HG03378 (cell line): Measurements from ENCODE around the gene RIMBP2.

Experiments used
- ATAC-seq: cut with Tn5 transposase; IDR thresholded peaks from one replicate; pipeline ENCODE4 v1.9.1; 2021; ENCODE audit warnings: mild to moderate bottlenecking, moderate library complexity; ENCODE audit not compliant: unreplicated experiment

The RIMBP2 gene

DNA sequence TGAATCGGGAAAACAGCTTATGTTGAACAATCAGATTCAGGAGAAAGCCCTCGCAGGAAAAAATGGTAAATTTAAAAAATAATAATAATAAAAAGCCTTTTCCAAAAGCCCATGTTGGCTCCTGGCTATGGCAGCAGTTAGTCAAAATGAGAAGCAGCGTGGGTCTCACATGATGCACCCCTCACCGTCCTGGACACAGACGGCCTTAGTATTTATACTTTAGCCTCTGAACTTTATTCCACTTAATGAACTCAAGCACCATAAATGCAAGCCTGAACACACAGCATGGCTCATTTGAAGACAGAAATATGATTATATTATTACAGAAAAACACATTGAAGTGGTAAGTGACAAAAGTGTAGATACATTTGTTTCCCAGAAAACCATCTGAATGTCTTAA is 160.9 kb downstream of the RIMBP2 start:
- ATAC-seq = no peak

DNA sequence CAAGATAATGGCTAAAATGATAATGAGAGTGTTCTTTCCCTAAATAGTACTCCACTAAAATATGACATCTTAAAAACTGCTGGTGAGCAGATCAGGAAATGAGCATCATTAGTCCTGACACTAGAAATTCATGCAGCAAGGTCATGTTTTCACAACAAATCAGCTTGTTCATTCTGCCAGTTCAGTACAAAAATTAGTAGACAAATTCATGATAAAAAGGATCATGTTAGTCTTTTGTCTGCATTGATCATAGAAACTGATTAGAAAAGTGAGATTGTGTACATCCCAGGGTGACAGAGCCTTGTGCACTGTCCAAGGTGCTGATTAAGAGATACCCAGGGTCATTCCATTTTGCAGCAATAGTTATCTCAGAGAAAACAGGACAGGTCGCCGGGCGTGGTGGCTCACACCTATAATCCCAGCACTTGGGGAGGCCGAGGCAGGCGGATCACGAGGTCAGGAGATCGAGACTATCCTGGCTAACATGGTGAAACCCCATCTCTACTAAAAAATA is 163.6 kb downstream of the RIMBP2 start:
- no peak for ATAC-seq

DNA sequence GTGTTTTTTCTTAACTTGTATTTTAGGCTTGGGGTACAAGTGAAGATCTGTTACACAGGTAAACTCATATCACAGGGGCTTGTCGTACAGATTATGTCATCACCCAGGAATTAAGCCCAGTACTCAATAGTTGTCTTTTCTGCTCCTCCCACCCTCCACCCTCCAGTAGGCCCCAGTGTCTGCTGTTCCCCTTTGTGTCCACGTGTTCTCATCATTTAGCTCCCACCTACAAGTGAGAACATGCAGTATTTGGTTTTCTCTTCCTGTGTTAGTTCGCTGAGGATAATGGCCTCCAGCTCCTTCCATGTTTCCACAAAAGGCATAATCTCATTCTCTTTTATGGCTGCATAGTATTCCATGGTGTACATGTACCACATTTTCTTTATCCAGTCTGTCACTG is 166.7 kb downstream of the RIMBP2 start:
- no peak for ATAC-seq

DNA sequence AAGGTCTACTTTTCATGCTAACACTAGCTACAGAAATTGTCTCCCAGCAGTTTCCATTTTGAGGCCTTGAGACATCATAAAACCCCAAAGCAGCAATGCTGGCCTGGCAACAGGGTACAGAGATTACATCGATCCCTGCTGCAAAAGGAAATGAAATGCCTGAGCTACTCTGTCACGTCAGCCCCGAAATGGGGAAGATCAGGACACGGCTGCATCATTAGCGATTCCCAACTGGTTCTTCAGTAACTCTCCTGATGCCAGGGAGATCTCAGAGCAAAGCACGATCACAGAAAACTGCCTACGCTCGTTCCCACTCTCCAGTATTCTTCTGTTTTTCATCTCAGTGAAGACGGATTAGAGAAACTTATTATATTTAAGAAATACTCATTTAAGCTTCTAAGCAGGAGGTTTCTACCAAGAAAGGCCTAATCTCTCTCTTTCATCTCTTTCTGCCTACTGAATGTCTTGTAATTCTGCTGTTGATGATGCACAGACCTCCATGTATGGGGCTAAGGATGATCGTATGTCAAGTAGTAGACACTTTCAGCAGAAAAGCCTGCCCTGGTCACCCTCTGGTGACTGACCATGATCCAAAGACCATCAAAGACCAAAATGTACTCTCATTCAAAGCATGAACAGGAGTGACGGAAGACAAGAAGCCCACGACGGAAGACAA is 168.5 kb downstream of the RIMBP2 start:
- ATAC-seq = no peak

DNA sequence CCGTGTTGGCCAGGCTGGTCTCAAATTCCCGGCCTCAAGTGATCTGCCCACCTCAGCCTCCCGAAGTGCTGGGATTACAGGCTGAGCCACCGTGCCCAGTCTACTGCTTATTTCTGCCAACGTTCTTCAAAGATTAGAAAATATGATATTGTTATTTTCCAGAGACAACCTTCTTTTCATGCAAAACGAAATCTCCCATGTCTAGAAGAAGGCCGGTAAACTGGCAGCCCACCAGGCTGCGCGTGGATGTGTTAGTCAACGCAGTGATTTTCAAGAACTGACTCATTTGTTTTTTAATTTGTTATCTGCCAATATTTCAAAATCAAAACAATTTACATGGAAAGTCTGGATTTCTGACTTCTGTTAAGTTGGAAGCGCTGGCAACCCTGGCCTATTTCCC is 169.6 kb downstream of the RIMBP2 start:
- no peak for ATAC-seq

GRCh38 chr12:130545475-130545874 is 170.6 kb downstream of the RIMBP2 start:
- no peak for ATAC-seq

- no peak for ATAC-seq
These were observed 175.7 kb downstream of the RIMBP2 start for GRCh38 chr12:130540376-130540775.

DNA sequence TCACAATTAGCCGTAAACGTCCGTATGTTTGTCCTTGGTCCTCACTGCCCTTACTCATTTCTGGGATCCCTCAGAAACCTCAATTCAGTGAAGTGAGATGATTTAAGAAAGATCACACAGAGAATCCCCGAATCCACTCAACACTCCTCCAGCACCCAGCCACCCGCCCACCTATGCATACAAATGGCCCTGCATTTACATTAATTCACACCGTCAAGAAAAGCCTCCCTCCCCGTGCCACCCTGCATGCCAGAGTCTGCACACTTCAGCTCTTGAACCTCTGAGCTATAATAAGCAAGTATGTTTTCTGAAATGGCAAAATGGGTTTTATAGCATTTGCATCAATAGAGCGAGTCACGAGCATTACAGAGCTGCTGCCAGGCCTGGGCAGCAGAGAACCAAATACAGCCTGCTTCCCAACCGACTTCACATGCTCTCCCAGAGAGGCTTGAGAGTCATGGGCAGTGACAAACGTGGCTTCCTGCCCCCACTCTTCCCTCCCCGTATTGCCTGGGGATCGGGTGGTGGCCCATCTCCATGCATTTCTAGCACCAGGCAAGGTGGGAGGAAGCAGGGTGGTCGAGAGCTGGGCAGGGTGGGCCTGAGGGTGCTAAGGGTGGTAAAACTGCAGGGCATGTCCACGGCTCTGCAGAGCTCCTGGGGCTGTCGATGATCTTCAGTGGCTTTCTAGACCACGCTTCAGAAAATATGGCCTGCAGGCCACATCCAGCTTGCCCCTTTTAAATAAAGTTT is 177.6 kb downstream of the RIMBP2 start:
- ATAC-seq = no peak

GRCh38 chr12:130537655-130538054 is 178.4 kb downstream of the RIMBP2 start:
- no peak for ATAC-seq

- no peak for ATAC-seq
These were observed 179.0 kb downstream of the RIMBP2 start for GRCh38 chr12:130537051-130537450.

GRCh38 chr12:130530429-130530828 is 185.7 kb downstream of the RIMBP2 start:
- no peak for ATAC-seq

- ATAC-seq = no peak
These were observed 186.3 kb downstream of the RIMBP2 start for GRCh38 chr12:130529781-130530180.

GRCh38 chr12:130527239-130527638 is 188.9 kb downstream of the RIMBP2 start:
- ATAC-seq = no peak

GRCh38 chr12:130526813-130527212 is 189.3 kb downstream of the RIMBP2 start:
- ATAC-seq = no peak

DNA sequence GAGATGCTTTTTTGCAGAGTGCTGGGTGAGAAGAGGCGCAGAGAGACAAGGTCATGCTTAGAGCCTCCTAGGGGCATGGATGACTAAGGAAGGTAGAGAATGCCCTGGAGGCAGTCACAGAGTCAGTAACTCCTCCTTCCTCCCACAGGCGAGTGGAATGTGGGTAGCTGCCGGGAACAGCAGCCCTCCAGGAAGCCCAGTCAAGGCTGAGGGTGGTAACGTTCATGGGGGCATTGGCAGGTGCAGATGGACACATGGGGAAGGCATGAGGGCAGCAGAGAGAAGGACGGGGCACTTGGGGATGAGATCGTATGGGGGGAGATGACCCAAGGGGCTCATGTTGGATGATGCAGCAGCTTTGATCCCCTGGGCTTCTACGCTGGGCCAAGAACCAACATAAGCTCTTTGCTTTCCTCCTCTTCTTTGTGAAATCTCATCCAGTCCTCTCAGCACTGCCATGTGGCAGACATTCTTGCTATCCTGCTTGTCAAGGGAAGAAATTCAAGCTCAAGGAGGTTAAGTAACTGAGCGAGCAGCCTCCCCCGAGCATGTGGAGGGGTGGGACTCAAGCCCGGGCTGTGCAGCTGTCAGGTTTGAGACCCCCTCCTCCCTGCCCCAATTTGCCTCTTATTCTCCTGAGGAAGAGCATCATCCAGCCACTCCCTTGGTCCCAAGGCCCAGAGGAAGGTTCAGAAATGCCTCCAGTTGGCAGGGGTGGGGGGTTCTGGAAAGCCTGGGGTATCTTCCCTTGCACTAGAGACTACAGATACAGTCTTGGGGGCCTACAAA is 190.5 kb downstream of the RIMBP2 start:
- no peak for ATAC-seq

GRCh38 chr12:130524759-130525158 is 191.3 kb downstream of the RIMBP2 start:
- ATAC-seq = no peak

DNA sequence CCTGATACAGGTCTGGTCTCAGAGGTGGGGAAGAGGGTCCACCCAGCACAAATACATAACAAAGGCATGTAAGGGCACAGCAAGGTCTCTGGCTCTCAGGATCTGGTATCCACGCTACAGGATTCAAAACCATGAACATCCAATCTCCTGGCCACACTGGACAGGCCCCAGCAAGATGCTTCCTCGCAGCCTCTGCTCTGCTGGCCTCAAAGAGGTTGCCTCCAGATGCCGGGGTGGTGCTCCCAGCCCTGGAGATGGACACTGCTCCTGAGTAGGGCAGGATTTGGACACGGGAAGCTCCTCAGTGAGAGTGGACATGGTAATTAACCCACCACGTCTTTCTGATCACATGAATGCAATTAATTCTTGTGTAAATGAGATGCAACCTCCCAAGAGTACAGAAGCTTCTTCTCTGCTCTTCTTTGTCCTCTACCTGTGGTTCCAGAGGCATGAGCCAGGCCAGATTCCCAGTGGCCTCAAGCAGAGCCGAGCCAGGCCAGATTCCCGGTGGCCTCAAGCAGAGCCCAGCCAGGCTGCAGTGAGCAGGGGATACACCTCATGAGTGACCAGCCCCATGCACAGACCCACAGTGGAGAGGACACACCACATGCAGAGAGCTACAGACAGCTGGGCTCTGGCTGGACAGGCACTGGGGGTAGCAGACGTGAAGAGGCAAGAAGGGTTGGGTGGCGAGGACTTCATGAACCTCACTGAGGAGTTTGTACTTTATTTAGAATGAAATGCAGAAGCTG is 192.1 kb downstream of the RIMBP2 start:
- ATAC-seq = no peak

DNA sequence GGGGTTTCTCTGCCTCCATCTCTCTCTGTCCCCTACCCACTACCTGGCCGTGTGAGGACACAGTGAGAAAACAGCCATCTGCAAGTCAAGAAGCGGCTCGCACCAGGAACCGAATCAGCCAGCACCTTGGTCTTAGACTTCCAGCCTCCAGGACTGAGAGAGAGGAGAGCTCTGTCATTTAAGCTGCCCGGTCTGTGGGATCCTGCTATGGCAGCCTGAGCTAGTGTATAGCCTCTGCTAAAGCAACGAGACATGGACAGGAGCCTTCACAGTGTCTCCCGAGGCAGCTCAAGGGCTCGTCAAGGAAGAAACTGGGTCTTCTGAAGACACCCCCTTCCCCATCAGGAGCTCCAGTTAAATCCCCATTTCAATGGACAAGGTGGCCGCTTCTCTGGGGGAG is 192.9 kb downstream of the RIMBP2 start:
- no peak for ATAC-seq

DNA sequence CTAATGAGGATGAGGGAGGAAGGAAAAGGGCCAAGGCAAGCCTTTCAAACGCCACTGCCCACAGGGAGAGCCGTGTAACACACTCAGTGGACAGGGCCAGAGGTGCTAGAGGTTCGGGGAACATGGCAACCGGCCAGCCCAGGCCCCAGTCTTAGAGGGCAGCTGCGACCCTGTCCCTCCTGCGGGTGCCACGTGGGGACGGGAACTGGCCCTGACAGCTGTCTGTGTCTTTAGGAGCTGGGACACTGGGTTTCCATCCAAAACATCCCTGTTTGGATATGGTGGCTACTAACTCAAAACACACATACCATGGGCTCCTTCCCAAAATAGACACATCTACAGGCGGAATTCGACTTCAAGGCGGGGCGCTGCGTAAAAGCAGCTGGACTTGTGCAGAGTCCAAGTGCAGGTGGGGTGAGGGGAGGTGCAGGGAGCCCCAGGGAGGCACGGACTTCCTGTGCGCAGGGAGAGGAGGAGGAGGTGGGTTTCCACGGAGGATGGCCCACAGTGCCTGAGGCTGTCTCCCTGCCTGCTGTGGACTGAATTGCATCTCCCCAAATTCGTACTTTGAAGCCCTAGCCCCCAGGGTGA is 193.8 kb downstream of the RIMBP2 start:
- no peak for ATAC-seq

DNA sequence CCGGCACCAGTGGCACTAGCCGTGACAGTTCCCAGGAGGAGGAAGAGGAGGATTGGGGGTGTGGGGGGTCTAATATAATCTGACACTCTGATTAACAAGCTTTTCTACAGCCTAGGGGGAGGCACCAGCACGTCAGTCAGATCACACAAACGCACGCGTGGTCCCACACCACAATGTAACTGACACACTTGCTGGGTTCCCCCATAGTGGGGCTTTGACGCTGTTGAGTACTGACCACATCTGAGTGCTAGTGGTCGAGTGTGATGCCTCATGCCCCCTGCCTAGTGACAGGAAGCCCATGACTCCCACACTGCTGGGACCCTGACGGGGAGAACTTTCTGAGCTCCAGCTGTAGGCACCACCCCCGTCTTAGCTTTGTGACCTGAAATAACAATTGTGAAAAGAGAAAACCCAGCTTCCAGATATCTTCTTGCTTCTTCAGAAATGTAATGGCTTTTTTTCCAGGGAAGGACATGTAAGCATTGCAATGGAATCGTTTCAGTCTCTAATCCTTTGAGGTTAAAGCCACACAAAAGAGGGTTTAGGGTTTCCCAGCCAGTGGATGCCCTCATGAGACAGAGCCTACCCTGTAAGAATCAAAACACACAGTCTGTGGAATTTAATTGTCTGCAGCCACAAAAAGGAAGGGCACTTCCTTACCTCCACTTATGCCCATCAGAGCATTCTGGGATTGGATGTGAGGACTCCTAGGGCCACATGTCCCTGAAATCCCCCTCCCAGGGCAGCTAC is 194.5 kb downstream of the RIMBP2 start:
- no peak for ATAC-seq
